Stomach (tissue), 9 donors: Measurements from ENCODE around the gene ULK4. TPM values are rescaled to one million over a fixed set of nuclear protein-coding genes. Genes with fewer than 3 reads are reported as not detected.
"Not testable (repeated sequence)": the region's sequence is repeated elsewhere in the genome, so short reads cannot be mapped to it uniquely, and the experiment has no call there.

Source experiments
- DNase-seq, 2 donors: peaks; one replicate each; pipeline versions ENCODE4 v3.0.0 to v3.0.0-alpha.2; 2013 to 2019
- H3K27ac ChIP-seq, 5 donors: fragments of 200-600 bp in 4 of 5; sonication (generic) in 4 of 5; one replicate each; pipeline ENCODE4 v1.5.1; 2013 to 2019; ENCODE audit warnings: mild to moderate bottlenecking in 1 of 5, moderate library complexity in 1 of 5
- H3K27me3 ChIP-seq, 3 donors: fragments of 200-600 bp; sonication (generic); one replicate each; pipeline ENCODE4 v1.5.1; 2017 to 2019; ENCODE audit warnings: mixed run types in 1 of 3
- H3K36me3 ChIP-seq, 4 donors: fragments of 200-600 bp; sonication (generic); 1 replicate in 3 of 4; 2 replicates in 1 of 4; pipeline ENCODE4 v1.5.1; 2016 to 2019
- H3K4me1 ChIP-seq, 4 donors: fragments of 200-600 bp; sonication (generic); one replicate each; pipeline ENCODE4 v1.5.1; 2016 to 2019
- H3K4me3 ChIP-seq, 4 donors: fragments of 200-600 bp; sonication (generic) in 3 of 4; one replicate each; pipeline ENCODE4 v1.5.1; 2016 to 2019; ENCODE audit warnings: mild to moderate bottlenecking in 1 of 4
- H3K9me3 ChIP-seq, 4 donors: fragments of 200-600 bp; sonication (generic); one replicate each; pipeline ENCODE4 v1.5.1; 2016 to 2019
- EP300 ChIP-seq: sonication (generic); formaldehyde crosslinking; IDR thresholded peaks from one replicate; pipeline ENCODE4 v1.6.1; 2017; ENCODE audit warnings: antibody characterized with exemption
- POLR2A ChIP-seq, 4 donors: fragments of 450-650 bp; IDR thresholded peaks; one replicate each; pipeline ENCODE4 v1.6.1; 2016; ENCODE audit warnings: antibody characterized with exemption in 4 of 4, control low read depth in 2 of 4, mild to moderate bottlenecking in 1 of 4, moderate library complexity in 1 of 4
- POLR2AphosphoS5 ChIP-seq, 3 donors: sonication (generic); formaldehyde crosslinking; IDR thresholded peaks; one replicate each; pipeline ENCODE4 v1.6.1; 2016; ENCODE audit warnings: antibody characterized with exemption in 3 of 3
- WGBS, 5 donors: extraction: QIAGEN DNeasy Blood & Tissue Kit in 3 of 5; methylation state at CpG; one replicate each; pipeline versions ENCODE4 v1.1.5 to v1.1.7; 2013 to 2018; 5-methylcytosine and 5-hydroxymethylcytosine counted together
- intact Hi-C: fragments of 100-400 bp; cut with DNase I; formaldehyde crosslinking; loops from one replicate; pipeline ENCODE4 v1.15.1; 2023; ENCODE audit warnings: low total_unique reads
- polyA plus RNA-seq, 3 donors: library from polyadenylated mRNA; stranded (reverse); fragments of 200-250 nt; gene quantifications; one replicate each; pipeline ENCODE4 v1.2.3, GENCODE V29; 2013
- total RNA-seq, 5 donors: library from RNA; depleted of rRNA; stranded (reverse); fragments of >200 nt; gene quantifications; one replicate each; pipeline versions ENCODE4 v1.1.0 to v1.2.3, GENCODE V29; 2014 to 2016
- TF ChIP-seq, protein P1 (sequence below), 7 experiments: fragments of 450-650 bp in 4 of 7; fragments of 200-600 bp in 3 of 7; sonication (generic) in 3 of 7; IDR thresholded peaks; one replicate each; pipeline ENCODE4 v1.5.1; 2016 to 2019; ENCODE audit warnings: antibody characterized with exemption in 7 of 7, control low read depth in 2 of 7, mild to moderate bottlenecking in 1 of 7
- donor health status: healthy with polysubstance abuse.
- donor health status: Bipolar disorder and iron deficiency.
- donor health status: healthy.

The ULK4 gene
- total and polyA plus RNA-seq, 8 donors: 1.6 to 150 (median 7.4) TPM

DNA sequence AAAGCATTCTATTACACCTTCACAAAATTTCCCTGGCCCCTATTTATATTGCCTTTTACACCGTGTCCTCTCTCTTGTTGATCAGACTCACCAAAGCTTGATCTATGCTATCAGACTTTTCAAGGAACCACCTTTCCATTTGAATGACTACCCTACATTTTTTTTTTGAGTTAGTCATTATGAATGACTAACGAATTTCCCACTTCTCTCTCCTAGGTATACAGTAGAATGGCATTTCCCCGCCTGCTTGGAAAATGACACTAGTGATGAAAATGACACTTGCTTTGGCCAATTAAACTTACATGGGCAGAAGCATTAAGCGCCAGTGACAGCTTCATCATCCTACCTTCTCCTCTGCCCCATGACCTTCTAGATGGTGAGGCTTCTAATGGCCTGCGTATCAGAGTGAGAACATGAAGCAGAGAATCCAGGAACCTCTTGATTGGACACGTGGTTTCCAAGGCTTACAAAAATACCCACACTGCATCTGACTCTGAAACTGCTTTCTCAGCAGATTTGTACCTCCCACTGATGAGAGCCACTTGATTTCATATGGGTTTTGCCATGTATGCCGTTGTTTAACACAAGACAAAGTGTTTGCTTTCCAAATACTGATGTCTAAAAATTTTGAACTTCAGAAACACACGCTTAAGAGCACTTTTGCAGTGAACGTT is 392.1 kb downstream of the ULK4 start:
- H3K36me3 ChIP-seq: no peaks in the 10 kb centered on the region
- no peaks in the 10 kb centered on the region for H3K27me3 ChIP-seq
- no peaks in the 10 kb centered on the region for H3K4me1 ChIP-seq
- no peak for DNase-seq
- WGBS, 5 donors: 78 to 91% (median 87%) methylated on average over 9 of the region's 9 CpGs
- H3K9me3 ChIP-seq: no peaks in the 10 kb centered on the region
- TF ChIP-seq, protein P1, sequence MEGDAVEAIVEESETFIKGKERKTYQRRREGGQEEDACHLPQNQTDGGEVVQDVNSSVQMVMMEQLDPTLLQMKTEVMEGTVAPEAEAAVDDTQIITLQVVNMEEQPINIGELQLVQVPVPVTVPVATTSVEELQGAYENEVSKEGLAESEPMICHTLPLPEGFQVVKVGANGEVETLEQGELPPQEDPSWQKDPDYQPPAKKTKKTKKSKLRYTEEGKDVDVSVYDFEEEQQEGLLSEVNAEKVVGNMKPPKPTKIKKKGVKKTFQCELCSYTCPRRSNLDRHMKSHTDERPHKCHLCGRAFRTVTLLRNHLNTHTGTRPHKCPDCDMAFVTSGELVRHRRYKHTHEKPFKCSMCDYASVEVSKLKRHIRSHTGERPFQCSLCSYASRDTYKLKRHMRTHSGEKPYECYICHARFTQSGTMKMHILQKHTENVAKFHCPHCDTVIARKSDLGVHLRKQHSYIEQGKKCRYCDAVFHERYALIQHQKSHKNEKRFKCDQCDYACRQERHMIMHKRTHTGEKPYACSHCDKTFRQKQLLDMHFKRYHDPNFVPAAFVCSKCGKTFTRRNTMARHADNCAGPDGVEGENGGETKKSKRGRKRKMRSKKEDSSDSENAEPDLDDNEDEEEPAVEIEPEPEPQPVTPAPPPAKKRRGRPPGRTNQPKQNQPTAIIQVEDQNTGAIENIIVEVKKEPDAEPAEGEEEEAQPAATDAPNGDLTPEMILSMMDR (IDR thresholded peaks at IDR 0.05): no peak
- TF ChIP-seq POLR2A (IDR thresholded peaks at IDR 0.05) (no peak), POLR2AphosphoS5 (IDR thresholded peaks at IDR 0.05) (no peak), EP300 (no peak)
- no peak overlapping the region for H3K27ac ChIP-seq
- no peak overlapping the region for H3K4me3 ChIP-seq
- intact Hi-C loops: no loop called here

DNA sequence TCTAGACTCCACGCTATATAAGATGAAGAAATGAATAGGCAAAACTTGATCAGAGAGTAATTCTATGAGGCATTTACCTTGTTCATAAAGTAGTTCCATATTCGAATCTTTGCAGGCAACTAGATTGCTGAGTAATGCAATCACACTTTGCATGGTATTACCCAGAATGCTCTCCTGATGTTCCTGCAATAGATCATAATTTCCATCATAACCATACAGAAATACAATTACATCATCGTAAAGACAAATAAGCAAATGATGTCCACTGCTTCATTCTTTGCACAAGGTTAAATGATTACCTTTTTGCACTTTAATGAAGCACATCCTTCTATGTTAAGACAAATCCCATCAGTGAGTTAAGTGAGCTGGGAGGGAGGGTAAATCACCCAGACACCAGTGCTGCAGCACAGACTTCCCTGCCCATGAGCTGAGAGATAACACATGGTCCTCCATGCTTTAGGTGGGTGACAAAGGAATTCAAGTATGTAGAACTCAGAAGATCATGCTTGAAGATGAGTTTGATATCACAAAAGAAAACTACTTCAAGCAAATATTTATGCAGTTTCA is 395.9 kb downstream of the ULK4 start:
- H3K36me3 ChIP-seq: no peaks in the 10 kb centered on the region
- TF ChIP-seq EP300 (no peak), POLR2A (IDR thresholded peaks at IDR 0.05) (no peak), POLR2AphosphoS5 (IDR thresholded peaks at IDR 0.05) (no peak)
- TF ChIP-seq, protein P1 (IDR thresholded peaks at IDR 0.05): no peak
- no peak for DNase-seq
- H3K27me3 ChIP-seq: no peaks in the 10 kb centered on the region
- 87 to 98% (median 91%) methylated on average over 3 of the region's 3 CpGs for WGBS, 5 donors
- no peaks in the 10 kb centered on the region for H3K4me1 ChIP-seq
- H3K27ac ChIP-seq: no peak overlapping the region
- intact Hi-C loops: no loop called here
- no peaks in the 10 kb centered on the region for H3K9me3 ChIP-seq
- H3K4me3 ChIP-seq: no peak overlapping the region

DNA sequence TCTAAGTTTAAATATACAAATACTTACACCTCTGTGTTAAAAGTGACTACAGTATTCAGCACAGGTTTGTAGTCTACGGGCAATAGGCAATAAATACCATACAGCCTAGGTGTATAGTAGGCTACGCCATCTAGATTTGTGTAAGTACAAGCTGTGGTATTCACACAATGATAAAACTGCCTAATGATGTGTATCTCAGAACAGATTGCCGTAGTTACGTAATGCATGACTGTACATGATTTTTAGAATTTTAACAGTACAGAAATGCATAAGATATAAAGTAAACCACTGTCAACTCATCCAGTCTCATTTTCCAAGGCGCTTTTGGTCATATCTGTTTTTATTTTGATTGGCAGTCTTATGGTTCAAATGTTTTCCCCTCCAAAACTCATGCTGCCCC is 396.9 kb downstream of the ULK4 start:
- no peaks in the 10 kb centered on the region for H3K4me1 ChIP-seq
- no peaks in the 10 kb centered on the region for H3K27me3 ChIP-seq
- H3K27ac ChIP-seq: no peak overlapping the region
- intact Hi-C loops: no loop called here
- TF ChIP-seq, protein P1 (IDR thresholded peaks at IDR 0.05): no peak
- TF ChIP-seq POLR2A (IDR thresholded peaks at IDR 0.05): no peak
- no peak overlapping the region for H3K4me3 ChIP-seq
- DNase-seq: no peak
- no peaks in the 10 kb centered on the region for H3K36me3 ChIP-seq
- 96 to 99% (median 97%) methylated on average over 5 of the region's 5 CpGs for WGBS, 5 donors
- no peaks in the 10 kb centered on the region for H3K9me3 ChIP-seq

DNA sequence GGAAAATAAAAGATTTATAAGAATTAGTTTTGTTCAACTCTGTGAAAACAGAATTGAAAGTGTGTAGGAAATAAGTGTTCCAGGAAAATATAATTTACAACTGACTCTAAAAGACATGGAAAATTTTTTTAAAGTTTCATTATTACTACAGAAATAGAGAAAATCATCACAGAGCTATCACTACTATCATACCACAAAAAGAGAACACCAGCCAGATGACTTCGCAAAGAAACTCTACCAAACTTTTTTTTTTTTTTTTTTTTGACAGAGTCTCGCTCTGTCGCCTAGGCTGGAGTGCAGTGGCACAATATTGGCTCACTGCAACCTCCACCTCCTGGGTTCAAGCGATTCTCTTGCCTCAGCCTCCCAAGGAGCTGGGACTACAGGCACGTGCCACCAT is 405.7 kb downstream of the ULK4 start:
- intact Hi-C loops, H3K27me3 ChIP-seq, H3K4me3 ChIP-seq, H3K27ac ChIP-seq, DNase-seq, H3K4me1 ChIP-seq, H3K9me3 ChIP-seq, H3K36me3 ChIP-seq: not testable (repeated sequence)
- WGBS, 5 donors: 84 to 99% (median 91%) methylated on average over 5 of the region's 5 CpGs

DNA sequence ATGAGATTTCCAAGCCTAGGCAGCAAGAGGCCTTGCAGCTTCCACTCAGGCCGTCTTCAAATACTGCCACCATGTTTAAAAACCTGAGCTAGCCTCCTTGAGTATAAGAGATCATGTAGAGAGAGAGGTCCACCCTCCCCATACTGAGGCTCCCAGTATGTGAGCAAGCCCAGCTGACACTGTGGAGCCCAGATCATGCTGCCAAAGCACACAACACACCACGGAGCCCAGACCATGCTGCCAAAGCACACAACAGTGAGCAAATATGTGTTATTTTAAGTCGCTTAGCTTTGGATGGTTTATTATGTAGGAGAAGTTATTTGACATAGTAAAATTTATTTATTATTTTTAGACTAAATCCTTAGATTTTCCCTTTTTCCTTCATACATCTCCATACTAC is 428.9 kb downstream of the ULK4 start:
- Histone ChIP-seq H3K4me1 (no peaks in the 10 kb centered on the region), H3K27ac (no peak overlapping the region), H3K9me3 (no peaks in the 10 kb centered on the region), H3K4me3 (no peak overlapping the region), H3K27me3 (no peaks in the 10 kb centered on the region), H3K36me3 (no peaks in the 10 kb centered on the region)
- no peak for TF ChIP-seq EP300
- TF ChIP-seq POLR2AphosphoS5 (IDR thresholded peaks at IDR 0.05): no peak
- TF ChIP-seq, protein P1 (IDR thresholded peaks at IDR 0.05): no peak
- no peak for TF ChIP-seq POLR2A (IDR thresholded peaks at IDR 0.05)
- WGBS, 5 donors: 56 to 78% (median 61%) methylated on average over 3 of the region's 3 CpGs
- intact Hi-C loops: no loop called here
- peak in 1 of 2 donors; percentile 26 for DNase-seq
